Measurements from ENCODE around the gene TST. TPM values are rescaled to one million over a fixed set of nuclear protein-coding genes. Genes with fewer than 3 reads are reported as not detected.
"Not testable (repeated sequence)": the region's sequence is repeated elsewhere in the genome, so short reads cannot be mapped to it uniquely, and the experiment has no call there.

Gene TST
- total RNA-seq, 1 donor: 17.1 TPM

- TF ChIP-seq, protein P1, sequence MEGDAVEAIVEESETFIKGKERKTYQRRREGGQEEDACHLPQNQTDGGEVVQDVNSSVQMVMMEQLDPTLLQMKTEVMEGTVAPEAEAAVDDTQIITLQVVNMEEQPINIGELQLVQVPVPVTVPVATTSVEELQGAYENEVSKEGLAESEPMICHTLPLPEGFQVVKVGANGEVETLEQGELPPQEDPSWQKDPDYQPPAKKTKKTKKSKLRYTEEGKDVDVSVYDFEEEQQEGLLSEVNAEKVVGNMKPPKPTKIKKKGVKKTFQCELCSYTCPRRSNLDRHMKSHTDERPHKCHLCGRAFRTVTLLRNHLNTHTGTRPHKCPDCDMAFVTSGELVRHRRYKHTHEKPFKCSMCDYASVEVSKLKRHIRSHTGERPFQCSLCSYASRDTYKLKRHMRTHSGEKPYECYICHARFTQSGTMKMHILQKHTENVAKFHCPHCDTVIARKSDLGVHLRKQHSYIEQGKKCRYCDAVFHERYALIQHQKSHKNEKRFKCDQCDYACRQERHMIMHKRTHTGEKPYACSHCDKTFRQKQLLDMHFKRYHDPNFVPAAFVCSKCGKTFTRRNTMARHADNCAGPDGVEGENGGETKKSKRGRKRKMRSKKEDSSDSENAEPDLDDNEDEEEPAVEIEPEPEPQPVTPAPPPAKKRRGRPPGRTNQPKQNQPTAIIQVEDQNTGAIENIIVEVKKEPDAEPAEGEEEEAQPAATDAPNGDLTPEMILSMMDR (IDR thresholded peaks at IDR 0.05; ENCODE audit: insufficient read depth, low read length): no peak
- DNase-seq (ENCODE audit: low read depth): no peak
- H3K4me3 ChIP-seq (ENCODE audit: low read depth, low read length): no peak overlapping the region
These were observed 21.5 kb downstream of the TST start for GRCh38 chr22:36997746-36998145.

DNA sequence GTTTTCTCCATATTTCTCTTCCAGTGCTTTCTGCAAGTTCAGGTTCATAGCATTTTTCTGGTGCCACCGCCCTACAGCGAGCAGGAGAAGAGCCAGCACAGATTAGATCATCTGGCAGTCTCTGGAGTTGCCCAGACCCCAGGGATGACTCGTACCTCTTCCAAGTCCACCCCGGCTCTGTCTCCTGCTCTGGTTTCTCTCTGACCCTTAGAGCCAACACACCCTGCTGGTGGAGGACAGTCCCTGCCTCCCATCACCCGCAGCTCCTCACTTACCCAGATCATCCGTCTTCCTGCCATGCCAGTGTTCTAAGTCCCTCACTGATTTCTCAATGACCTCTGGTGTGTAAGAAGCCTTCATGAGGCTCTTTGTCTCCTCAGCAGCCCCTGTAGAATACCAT lies 28.0 kb downstream of the TST start:
- TF ChIP-seq, protein P1 (IDR thresholded peaks at IDR 0.05; ENCODE audit: insufficient read depth, low read length): no peak
- H3K4me3 ChIP-seq (ENCODE audit: low read depth, low read length): no peak overlapping the region

GRCh38 chr22:36990457-36990856 lies 28.8 kb downstream of the TST start:
- no peak overlapping the region for H3K4me3 ChIP-seq (ENCODE audit: low read depth, low read length)
- TF ChIP-seq, protein P1 (IDR thresholded peaks at IDR 0.05; ENCODE audit: insufficient read depth, low read length): no peak
- DNase-seq (ENCODE audit: low read depth): no peak

More for the DNA sequence above, 28.0 kb downstream of the TST start:
- no peak for DNase-seq (ENCODE audit: low read depth)

DNA sequence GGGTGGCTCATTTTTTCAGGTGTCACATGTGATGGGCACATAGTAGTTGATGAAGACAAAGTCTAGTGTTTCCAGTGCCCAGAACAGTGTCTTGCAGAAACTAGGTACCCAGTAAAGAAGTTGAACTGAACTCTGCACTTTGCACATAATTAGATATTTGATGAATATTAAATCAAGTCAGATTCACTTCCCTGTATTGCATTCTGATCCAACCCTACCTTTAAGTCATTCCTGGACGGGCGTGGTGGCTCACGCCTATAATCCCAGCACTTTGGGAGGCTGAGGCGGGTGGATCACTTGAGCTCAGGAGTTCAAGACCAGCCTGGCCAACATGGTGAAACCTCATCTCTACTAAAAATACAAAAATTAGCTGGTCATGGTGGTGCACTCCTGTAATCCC lies 30.2 kb downstream of the TST start:
- not testable (repeated sequence) for H3K4me3 ChIP-seq (ENCODE audit: low read depth, low read length); DNase-seq (ENCODE audit: low read depth)

DNA sequence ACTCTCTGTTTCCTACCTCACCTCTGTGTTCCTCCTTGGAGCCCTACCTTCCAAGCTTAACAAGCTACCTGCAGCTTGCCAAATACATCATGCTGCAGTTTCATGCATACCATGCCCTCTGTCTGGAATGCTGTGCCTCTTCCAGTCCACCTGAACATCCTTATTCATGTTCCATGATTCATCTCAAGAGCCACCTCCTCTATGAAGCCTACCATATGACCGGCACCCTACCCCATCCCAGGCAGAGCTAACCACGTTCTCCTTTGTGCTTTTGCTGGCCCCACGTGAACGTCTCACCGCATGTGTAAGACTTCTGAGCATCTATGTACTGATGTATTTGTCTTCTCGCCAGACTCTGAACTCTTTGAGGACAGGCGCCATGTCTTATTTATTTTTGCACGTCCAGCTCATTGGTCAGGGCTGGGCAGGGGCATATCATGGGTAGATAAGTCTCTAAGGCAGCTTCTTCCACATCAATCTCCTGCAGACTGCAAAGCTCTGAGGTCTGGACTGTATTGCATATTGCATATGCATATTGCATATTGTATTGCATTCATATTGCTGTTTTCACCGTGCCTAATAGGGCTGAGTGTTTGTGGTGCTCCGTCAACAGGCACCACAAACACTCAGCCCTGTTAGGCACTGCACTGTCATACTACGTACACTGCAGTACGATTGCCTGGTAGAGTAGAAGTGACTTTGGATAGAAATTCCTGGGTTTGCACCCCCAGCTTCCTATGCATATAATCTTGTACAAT lies 31.0 kb downstream of the TST start:
- TF ChIP-seq, protein P1 (IDR thresholded peaks at IDR 0.05; ENCODE audit: insufficient read depth, low read length): no peak
- no peak overlapping the region for H3K4me3 ChIP-seq (ENCODE audit: low read depth, low read length)
- no peak for DNase-seq (ENCODE audit: low read depth)

GRCh38 chr22:36986242-36986821 lies 32.9 kb downstream of the TST start:
- DNase-seq (ENCODE audit: low read depth): no peak
- TF ChIP-seq, protein P1 (IDR thresholded peaks at IDR 0.05; ENCODE audit: insufficient read depth, low read length): peak; percentile 62
- H3K4me3 ChIP-seq (ENCODE audit: low read depth, low read length): no peak overlapping the region

DNA sequence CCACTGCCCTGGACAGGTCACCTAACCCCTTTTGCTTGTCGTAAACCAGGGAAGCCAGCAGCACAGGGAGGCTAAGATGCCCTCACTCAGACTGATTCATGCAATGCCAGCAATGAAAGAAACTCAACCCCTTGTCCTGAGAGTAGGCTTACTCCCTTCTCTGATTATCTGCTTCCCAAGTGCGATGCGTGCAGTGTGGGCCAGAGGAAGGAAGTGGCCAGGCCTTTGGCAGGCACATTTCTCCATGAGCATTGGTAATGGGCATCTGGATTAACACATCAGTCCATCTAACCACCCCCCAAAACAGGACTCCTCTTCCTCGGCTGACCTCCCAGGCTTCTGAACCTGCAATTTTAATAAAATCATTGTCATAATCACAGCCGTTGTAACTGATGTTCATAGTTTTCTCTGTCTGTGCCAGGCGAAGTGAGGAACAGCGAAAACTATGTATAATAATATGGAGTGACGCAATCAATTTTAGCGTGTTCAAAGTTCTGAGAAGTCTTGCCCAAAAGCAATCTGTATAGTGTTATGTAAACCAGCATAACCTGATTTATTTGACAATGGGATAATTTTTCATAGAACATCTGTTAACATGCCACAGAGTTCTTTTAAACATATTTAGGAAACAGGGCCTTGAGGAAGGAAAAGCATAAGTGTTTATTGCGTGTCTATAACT lies 33.9 kb downstream of the TST start:
- no peak overlapping the region for H3K4me3 ChIP-seq (ENCODE audit: low read depth, low read length)
- DNase-seq (ENCODE audit: low read depth): no peak
- TF ChIP-seq, protein P1 (IDR thresholded peaks at IDR 0.05; ENCODE audit: insufficient read depth, low read length): no peak

Data from fibroblast of the aortic adventitia (primary cell).